KMS-11 (cell line): ENCODE measurements around the gene ZBTB34.

Experiments used
- H2AFZ ChIP-seq: fragments of 200-600 bp; sonication (generic); 2 replicates; pipeline ENCODE4 v1.6.1; 2016; ENCODE audit warnings: antibody characterized with exemption, mixed run types, low read depth
- H3K27ac ChIP-seq: fragments of 200-600 bp; sonication (generic); 2 replicates; pipeline ENCODE4 v1.6.1; 2016; ENCODE audit warnings: mild to moderate bottlenecking, mixed run types
- H3K27me3 ChIP-seq: fragments of 200-600 bp; sonication (generic); 2 replicates; pipeline ENCODE4 v1.6.1; 2017; ENCODE audit warnings: mild to moderate bottlenecking, low read depth, mixed run types, moderate library complexity; ENCODE audit not compliant: insufficient read depth
- H3K36me3 ChIP-seq: fragments of 200-600 bp; sonication (generic); 2 replicates; pipeline ENCODE4 v1.6.1; 2017; ENCODE audit warnings: mild to moderate bottlenecking, mixed run types; ENCODE audit not compliant: insufficient read depth
- H3K4me1 ChIP-seq: fragments of 200-600 bp; sonication (generic); 2 replicates; pipeline ENCODE4 v1.6.1; 2016; ENCODE audit warnings: mild to moderate bottlenecking, low read depth, mixed run types; ENCODE audit not compliant: poor library complexity, severe bottlenecking
- H3K4me2 ChIP-seq: fragments of 200-600 bp; sonication (generic); 2 replicates; pipeline ENCODE4 v1.7.0; 2016; ENCODE audit warnings: mild to moderate bottlenecking, mixed run types
- H3K4me3 ChIP-seq: fragments of 200-600 bp; sonication (generic); IDR thresholded peaks from 2 replicates; pipeline ENCODE4 v1.6.1; 2017; ENCODE audit warnings: low read depth, low read length, mixed read lengths; ENCODE audit not compliant: insufficient read depth
- H3K79me2 ChIP-seq: fragments of 200-600 bp; sonication (generic); 2 replicates; pipeline ENCODE4 v1.6.1; 2016; ENCODE audit warnings: low read depth, mixed run types; ENCODE audit not compliant: insufficient read depth
- H3K9ac ChIP-seq: fragments of 200-600 bp; sonication (generic); 2 replicates; pipeline ENCODE4 v1.6.1; 2016; ENCODE audit warnings: mild to moderate bottlenecking, mixed run types
- H4K20me1 ChIP-seq: fragments of 200-600 bp; sonication (generic); 2 replicates; pipeline ENCODE4 v1.6.1; 2016; ENCODE audit warnings: mild to moderate bottlenecking, mixed run types; ENCODE audit not compliant: insufficient read depth
- TF ChIP-seq, protein P1 (sequence below): fragments of 200-600 bp; sonication (generic); conservative IDR thresholded peaks from 2 replicates; pipeline ENCODE4 v1.6.1; 2017; ENCODE audit warnings: low read depth, mild to moderate bottlenecking, antibody characterized with exemption, low read length, moderate library complexity, mixed read lengths

The ZBTB34 gene

DNA sequence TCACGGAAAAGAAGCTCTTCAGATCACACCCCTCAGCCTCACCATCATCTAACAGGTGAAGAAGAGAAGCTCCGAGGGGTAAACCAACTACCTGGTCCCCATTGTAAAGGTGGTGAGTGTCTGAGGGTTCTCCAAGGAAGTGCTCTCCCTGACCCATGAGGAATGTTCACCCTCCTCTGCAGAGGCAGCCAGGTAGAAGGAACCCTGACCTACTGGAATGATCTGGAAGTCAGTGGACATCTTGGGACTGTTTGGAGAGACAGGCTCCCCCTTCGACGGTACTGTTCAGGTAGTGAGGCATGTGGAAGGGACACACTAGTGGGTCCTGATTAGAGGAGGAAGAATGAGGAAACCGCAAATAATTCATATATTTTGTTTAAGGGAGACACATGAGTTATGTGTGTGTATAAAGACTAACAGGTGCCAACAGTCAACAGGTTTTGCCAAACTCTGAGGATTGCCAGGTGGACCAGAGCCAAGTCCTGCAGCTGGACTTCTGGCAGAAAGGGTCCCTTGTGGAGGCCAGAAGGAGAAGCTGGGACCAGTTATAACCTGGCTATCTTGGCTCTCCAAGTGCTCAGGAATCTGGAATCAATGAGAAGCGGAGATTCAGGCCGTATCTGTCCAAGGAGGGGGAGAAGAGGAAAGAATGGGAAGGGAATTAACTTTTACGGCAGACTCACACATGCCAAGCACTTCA lies 3.0 kb upstream of the ZBTB34 start:
- Histone ChIP-seq H3K27ac (no peak overlapping the region), H3K79me2 (0 out of 2 replicates have a peak, but pooled peaks cover 6% of the 10 kb centered on the region), H2AFZ (no peak overlapping the region), H3K27me3 (peaks cover 2% of the 10 kb centered on the region; the same call in 1 of the 2 replicates), H4K20me1 (no peaks in the 10 kb centered on the region), H3K4me2 (no peak overlapping the region), H3K4me1 (peaks cover 16% of the 10 kb centered on the region), H3K9ac (no peak overlapping the region), H3K4me3 (no peak overlapping the region), H3K36me3 (no peaks in the 10 kb centered on the region)
- TF ChIP-seq, protein P1, sequence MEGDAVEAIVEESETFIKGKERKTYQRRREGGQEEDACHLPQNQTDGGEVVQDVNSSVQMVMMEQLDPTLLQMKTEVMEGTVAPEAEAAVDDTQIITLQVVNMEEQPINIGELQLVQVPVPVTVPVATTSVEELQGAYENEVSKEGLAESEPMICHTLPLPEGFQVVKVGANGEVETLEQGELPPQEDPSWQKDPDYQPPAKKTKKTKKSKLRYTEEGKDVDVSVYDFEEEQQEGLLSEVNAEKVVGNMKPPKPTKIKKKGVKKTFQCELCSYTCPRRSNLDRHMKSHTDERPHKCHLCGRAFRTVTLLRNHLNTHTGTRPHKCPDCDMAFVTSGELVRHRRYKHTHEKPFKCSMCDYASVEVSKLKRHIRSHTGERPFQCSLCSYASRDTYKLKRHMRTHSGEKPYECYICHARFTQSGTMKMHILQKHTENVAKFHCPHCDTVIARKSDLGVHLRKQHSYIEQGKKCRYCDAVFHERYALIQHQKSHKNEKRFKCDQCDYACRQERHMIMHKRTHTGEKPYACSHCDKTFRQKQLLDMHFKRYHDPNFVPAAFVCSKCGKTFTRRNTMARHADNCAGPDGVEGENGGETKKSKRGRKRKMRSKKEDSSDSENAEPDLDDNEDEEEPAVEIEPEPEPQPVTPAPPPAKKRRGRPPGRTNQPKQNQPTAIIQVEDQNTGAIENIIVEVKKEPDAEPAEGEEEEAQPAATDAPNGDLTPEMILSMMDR, result no peak

DNA sequence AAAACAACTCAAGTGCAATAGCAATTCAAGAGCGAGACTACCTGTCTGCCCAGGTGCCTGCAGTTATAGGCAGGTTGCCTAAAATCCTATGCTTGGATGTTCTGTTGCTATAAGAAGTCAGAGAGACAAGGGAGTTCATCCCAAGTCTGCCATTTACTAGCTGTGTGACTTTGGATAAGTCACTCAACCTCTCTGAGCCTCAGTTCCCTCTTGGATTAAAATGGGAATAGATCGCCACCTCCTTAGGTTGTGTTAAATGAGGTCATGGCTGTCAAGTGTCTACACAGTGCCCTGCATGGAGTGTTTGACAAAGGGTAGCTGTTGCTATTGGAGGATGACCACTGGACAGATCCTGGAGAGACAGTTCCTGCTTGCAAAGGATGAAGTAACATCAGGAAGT lies 1.3 kb upstream of the ZBTB34 start:
- Histone ChIP-seq H3K4me2 (no peak overlapping the region; the same call in 1 of the 2 replicates), H3K36me3 (no peaks in the 10 kb centered on the region), H3K27me3 (no peaks in the 10 kb centered on the region; the same call in 1 of the 2 replicates)

DNA sequence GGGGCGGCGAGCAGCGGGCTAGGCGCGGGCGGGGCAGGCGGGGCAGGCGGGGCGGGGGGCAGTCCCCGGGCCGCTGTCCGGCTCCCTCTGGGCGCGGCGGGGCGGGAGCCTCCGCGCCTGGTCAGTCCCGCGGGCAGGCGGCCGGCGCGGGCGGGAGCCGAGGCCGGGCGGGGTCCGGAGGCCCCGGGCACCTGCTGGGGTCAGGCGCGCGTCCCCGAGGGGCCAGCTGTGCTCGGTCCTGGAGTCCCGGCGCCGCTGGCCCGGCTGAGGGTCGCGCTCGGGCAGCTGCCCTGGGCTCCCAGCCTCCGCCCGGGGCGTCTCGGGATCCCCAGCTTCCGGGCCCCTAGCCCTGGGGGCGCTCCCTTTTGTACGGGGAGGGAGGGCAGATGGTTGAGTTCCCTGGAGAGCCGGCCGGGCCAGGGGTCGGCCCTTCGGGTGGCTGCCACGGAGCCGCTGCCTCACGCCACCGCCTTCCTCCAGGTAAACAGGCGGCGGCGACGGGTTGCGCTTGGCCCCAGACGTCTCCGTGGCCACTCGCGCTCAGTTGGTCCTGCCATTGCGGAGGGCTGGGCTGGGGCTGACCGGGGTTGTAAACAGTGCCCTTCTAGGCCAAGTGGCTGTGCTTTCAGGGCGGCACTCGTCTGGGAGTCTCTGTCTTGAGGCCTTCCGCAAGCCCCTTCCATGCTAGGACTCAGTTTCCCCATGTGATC lies 473 bp downstream of the ZBTB34 start:
- TF ChIP-seq, protein P1, result no peak
- peak overlapping the region; percentile 19; the same call in 1 of the 2 replicates for H3K9ac ChIP-seq
- H3K36me3 ChIP-seq, result no peaks in the 10 kb centered on the region
- H3K79me2 ChIP-seq, result 0 out of 2 replicates have a peak, but pooled peaks cover 9% of the 10 kb centered on the region
- no peak overlapping the region for H3K27ac ChIP-seq
- H3K4me3 ChIP-seq, result no peak overlapping the region
- H3K4me2 ChIP-seq, result peak overlapping the region; percentile 74
- H2AFZ ChIP-seq, result no peak overlapping the region
- H3K27me3 ChIP-seq, result no peaks in the 10 kb centered on the region; the same call in 1 of the 2 replicates
- no peaks in the 10 kb centered on the region for H4K20me1 ChIP-seq
- H3K4me1 ChIP-seq, result peaks cover 16% of the 10 kb centered on the region

More for the DNA sequence above, 1.3 kb upstream of the ZBTB34 start:
- Histone ChIP-seq H3K9ac (no peak overlapping the region), H3K4me3 (no peak overlapping the region), H2AFZ (peak overlapping the region; percentile 93; the same call in 1 of the 2 replicates), H3K27ac (no peak overlapping the region), H4K20me1 (no peaks in the 10 kb centered on the region), H3K79me2 (0 out of 2 replicates have a peak, but pooled peaks cover 9% of the 10 kb centered on the region), H3K4me1 (peaks cover 16% of the 10 kb centered on the region)
- TF ChIP-seq, protein P1, result no peak

DNA sequence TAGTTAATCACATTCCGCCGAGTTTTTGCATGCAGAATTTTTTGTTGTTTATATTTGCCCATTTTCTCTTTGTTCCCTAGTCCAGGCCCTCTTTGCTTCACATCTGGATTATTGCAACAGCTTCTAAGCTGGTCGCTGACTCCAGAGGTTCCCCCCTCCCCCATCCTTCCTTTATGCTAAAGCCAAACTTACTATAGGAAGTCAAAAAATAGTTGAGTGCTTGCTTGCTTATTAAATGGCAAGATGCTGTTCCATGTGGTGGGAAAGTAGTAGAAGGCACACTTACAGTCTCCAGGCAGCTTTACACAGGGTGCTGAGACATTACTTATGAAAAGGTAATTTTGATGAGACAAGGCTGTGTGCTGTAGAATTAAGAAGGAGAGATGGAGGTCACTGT lies 1.3 kb downstream of the ZBTB34 start:
- H3K79me2 ChIP-seq, result 0 out of 2 replicates have a peak, but pooled peaks cover 9% of the 10 kb centered on the region
- H3K9ac ChIP-seq, result no peak overlapping the region
- no peaks in the 10 kb centered on the region for H3K36me3 ChIP-seq
- peaks cover 16% of the 10 kb centered on the region for H3K4me1 ChIP-seq
- no peaks in the 10 kb centered on the region for H4K20me1 ChIP-seq
- TF ChIP-seq, protein P1, result no peak
- H3K4me2 ChIP-seq, result peak overlapping the region; percentile 74; the same call in 1 of the 2 replicates
- no peak overlapping the region for H3K4me3 ChIP-seq
- H2AFZ ChIP-seq, result no peak overlapping the region
- H3K27ac ChIP-seq, result no peak overlapping the region
- H3K27me3 ChIP-seq, result no peaks in the 10 kb centered on the region
